B cell (primary cell): ENCODE measurements around the gene ST3GAL3.

ENCODE experiments used
- EZH2 ChIP-seq: IDR thresholded peaks from 2 replicates; pipeline ENCODE4 v1.6.1; 2012; ENCODE audit warnings: borderline replicate concordance, low read depth, mild to moderate bottlenecking, moderate library complexity, low read length; ENCODE audit not compliant: insufficient read depth, poor library complexity, severe bottlenecking
- TF ChIP-seq, protein P1 (sequence below): fragments of 200-600 bp; IDR thresholded peaks from one replicate; pipeline ENCODE4 v1.8.0; 2022; ENCODE audit warnings: antibody characterized with exemption, mild to moderate bottlenecking

DNA sequence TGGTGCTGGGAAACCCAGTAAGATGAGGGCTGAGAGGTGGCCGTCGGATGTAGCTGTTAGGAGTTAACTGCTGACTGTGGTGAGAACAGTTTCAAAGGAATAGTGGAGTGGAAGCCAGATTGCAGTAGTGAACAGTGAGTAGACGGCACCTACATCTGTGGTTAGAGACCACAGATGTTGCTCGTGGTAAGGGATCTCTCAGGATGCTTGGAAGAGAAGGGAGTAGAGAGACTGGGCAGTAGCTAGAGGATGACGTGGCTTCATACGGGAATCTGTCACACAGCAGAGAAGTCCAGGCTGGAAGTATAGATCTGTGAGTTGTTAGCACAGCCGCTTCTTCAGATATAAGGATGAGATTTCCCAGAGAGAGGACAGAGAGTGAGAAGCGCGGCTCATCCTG, 218.5 kb downstream of the ST3GAL3 start:
- TF ChIP-seq, protein P1, sequence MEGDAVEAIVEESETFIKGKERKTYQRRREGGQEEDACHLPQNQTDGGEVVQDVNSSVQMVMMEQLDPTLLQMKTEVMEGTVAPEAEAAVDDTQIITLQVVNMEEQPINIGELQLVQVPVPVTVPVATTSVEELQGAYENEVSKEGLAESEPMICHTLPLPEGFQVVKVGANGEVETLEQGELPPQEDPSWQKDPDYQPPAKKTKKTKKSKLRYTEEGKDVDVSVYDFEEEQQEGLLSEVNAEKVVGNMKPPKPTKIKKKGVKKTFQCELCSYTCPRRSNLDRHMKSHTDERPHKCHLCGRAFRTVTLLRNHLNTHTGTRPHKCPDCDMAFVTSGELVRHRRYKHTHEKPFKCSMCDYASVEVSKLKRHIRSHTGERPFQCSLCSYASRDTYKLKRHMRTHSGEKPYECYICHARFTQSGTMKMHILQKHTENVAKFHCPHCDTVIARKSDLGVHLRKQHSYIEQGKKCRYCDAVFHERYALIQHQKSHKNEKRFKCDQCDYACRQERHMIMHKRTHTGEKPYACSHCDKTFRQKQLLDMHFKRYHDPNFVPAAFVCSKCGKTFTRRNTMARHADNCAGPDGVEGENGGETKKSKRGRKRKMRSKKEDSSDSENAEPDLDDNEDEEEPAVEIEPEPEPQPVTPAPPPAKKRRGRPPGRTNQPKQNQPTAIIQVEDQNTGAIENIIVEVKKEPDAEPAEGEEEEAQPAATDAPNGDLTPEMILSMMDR, result no peak
- no peak for TF ChIP-seq EZH2
